Panc1 (cell line): Measurements from ENCODE around the gene SRC. TPM values are rescaled to one million over a fixed set of nuclear protein-coding genes. Genes with fewer than 3 reads are reported as not detected.

ENCODE experiments used
- ATAC-seq: fragments of 200-7000 bp; cut with Tn5 transposase; 2 replicates; pipeline ENCODE4 v1.9.1; 2020; ENCODE audit warnings: mild to moderate bottlenecking, moderate library complexity
- BruUV-seq: library from RNA; stranded (reverse); fragments of 400-500 nt; replicated peaks from 2 replicates; lab custom pipeline; 2021; lab: Mats Ljungman, UMichigan
- CTCF ChIA-PET: fragments of 300-600 bp; sonication (Branson Sonifier 250); formaldehyde crosslinking; loops from one replicate; lab custom pipeline; 2022; ENCODE audit warnings: antibody characterized with exemption; lab: Charles Lee
- POLR2A ChIA-PET: fragments of 300-600 bp; sonication (Branson Sonifier 250); formaldehyde crosslinking; loops from one replicate; lab custom pipeline; 2022; ENCODE audit warnings: antibody characterized with exemption; lab: Charles Lee
- DNase-seq: peaks from one replicate; pipeline ENCODE4 v3.0.0-alpha.2; 2010; ENCODE audit warnings: low read depth, low spot score
- H3K27ac ChIP-seq: 2 replicates; pipeline ENCODE4 v1.5.1; 2011; ENCODE audit warnings: mild to moderate bottlenecking, low read length, inconsistent platforms
- H3K27me3 ChIP-seq: fragments of 200-500 bp; sonication (Bioruptor generic); 2 replicates; pipeline ENCODE4 v1.6.0; 2014; ENCODE audit warnings: low read length, inconsistent platforms; ENCODE audit not compliant: control insufficient read depth, insufficient read depth
- H3K36me3 ChIP-seq: fragments of 200-500 bp; sonication (Bioruptor generic); 2 replicates; pipeline ENCODE4 v1.5.1; 2014; ENCODE audit warnings: inconsistent platforms, mild to moderate bottlenecking, low read length, moderate library complexity; ENCODE audit not compliant: control insufficient read depth, insufficient read depth
- H3K4me1 ChIP-seq: 2 replicates; pipeline ENCODE4 v1.5.1; 2011; ENCODE audit warnings: inconsistent platforms, mild to moderate bottlenecking, low read length, moderate library complexity; ENCODE audit not compliant: control insufficient read depth, insufficient read depth
- H3K4me3 ChIP-seq, 2 experiments: 2 replicates each; pipeline ENCODE4 v1.5.1; 2011 to 2012; ENCODE audit warnings: low read depth in 2 of 2, low read length in 2 of 2, mild to moderate bottlenecking in 2 of 2, inconsistent platforms in 1 of 2, moderate library complexity in 1 of 2
- H3K9me3 ChIP-seq: fragments of 200-500 bp; sonication (Bioruptor generic); 2 replicates; pipeline ENCODE4 v1.5.1; 2014; ENCODE audit warnings: low read depth, mild to moderate bottlenecking, inconsistent platforms, low read length, moderate library complexity; ENCODE audit not compliant: control insufficient read depth, insufficient read depth
- CTCF ChIP-seq: fragments of 450-650 bp; IDR thresholded peaks from 2 replicates; pipeline ENCODE4 v1.5.1; 2017; ENCODE audit warnings: mild to moderate bottlenecking
- POLR2AphosphoS5 ChIP-seq: IDR thresholded peaks from 2 replicates; pipeline ENCODE4 v1.6.1; 2012; ENCODE audit warnings: mild to moderate bottlenecking, low read depth, low read length, moderate library complexity
- SIN3A ChIP-seq: IDR thresholded peaks from 2 replicates; pipeline ENCODE4 v1.6.1; 2012; ENCODE audit warnings: low read depth, mild to moderate bottlenecking, low read length, moderate library complexity, borderline replicate concordance; ENCODE audit not compliant: insufficient read depth
- TCF7L2 ChIP-seq: IDR thresholded peaks from 2 replicates; pipeline ENCODE4 v1.6.1; 2011; ENCODE audit warnings: mild to moderate bottlenecking, low read depth, low read length, inconsistent platforms
- in situ Hi-C: cut with HindIII; loops from 2 replicates; pipeline ENCODE4 v1.10.0; 2016; ENCODE audit warnings: low sequenced_read_pairs, low pct_unique_long_range_greater_than_20kb
- intact Hi-C: fragments of 100-400 bp; cut with micrococcal nuclease; formaldehyde crosslinking; loops from one replicate; pipeline ENCODE4 v1.10.0; 2022; ENCODE audit not compliant: unreplicated experiment
- total RNA-seq: library from RNA; stranded (reverse); gene quantifications from one replicate; pipeline ENCODE4 v1.2.1, GENCODE V29; 2021; ENCODE audit not compliant: unreplicated experiment
- TF ChIP-seq, protein P1 (sequence below), 2 experiments: IDR thresholded peaks; 2 replicates each; pipeline ENCODE4 v1.6.1; 2011 to 2012; ENCODE audit warnings: low read depth in 2 of 2, control low read depth in 1 of 2, low read length in 1 of 2, mild to moderate bottlenecking in 1 of 2, moderate library complexity in 1 of 2; ENCODE audit not compliant: insufficient read depth in 1 of 2

Gene SRC
- total RNA-seq, 1 experiment from 2014 or later: 24.9 TPM

DNA sequence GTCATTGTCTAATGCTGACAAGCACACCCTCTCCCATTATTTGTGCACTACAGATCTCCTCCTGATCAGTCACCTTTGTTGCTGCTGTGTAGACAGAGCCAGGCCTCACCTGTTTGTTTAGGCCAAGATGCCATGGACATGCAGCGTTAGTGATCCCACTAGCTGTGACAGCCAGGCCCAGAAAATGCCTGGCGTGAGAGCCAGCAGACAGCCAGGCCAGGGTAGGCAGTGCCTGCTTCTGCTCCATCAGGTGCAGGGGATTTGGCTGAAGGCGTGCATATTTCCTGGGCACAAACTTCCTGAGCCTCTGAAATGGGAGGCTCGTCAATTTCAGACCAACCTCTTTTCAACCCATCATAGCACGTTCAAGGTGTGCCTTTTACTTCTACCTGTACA, 29.2 kb upstream of the SRC start:
- ChIA-PET CTCF (no interaction called here), POLR2A (no interaction called here)
- Histone ChIP-seq H3K4me3 (no peak overlapping the region), H3K4me1 (no peaks in the 10 kb centered on the region), H3K27ac (no peak overlapping the region), H3K9me3 (no peaks in the 10 kb centered on the region), H3K27me3 (no peaks in the 10 kb centered on the region), H3K36me3 (no peaks in the 10 kb centered on the region)
- ATAC-seq: no peak
- TF ChIP-seq TCF7L2: no peak
- TF ChIP-seq POLR2AphosphoS5: no peak
- TF ChIP-seq, protein P1, sequence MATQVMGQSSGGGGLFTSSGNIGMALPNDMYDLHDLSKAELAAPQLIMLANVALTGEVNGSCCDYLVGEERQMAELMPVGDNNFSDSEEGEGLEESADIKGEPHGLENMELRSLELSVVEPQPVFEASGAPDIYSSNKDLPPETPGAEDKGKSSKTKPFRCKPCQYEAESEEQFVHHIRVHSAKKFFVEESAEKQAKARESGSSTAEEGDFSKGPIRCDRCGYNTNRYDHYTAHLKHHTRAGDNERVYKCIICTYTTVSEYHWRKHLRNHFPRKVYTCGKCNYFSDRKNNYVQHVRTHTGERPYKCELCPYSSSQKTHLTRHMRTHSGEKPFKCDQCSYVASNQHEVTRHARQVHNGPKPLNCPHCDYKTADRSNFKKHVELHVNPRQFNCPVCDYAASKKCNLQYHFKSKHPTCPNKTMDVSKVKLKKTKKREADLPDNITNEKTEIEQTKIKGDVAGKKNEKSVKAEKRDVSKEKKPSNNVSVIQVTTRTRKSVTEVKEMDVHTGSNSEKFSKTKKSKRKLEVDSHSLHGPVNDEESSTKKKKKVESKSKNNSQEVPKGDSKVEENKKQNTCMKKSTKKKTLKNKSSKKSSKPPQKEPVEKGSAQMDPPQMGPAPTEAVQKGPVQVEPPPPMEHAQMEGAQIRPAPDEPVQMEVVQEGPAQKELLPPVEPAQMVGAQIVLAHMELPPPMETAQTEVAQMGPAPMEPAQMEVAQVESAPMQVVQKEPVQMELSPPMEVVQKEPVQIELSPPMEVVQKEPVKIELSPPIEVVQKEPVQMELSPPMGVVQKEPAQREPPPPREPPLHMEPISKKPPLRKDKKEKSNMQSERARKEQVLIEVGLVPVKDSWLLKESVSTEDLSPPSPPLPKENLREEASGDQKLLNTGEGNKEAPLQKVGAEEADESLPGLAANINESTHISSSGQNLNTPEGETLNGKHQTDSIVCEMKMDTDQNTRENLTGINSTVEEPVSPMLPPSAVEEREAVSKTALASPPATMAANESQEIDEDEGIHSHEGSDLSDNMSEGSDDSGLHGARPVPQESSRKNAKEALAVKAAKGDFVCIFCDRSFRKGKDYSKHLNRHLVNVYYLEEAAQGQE (IDR thresholded peaks at IDR 0.05; ENCODE audit: insufficient read depth in 1 of 2, low read depth in 2 of 2, low read length in 1 of 2): no peak
- DNase-seq: no peak
- in situ Hi-C loops (no loop called here), intact Hi-C loops (no loop called here)
- BruUV-seq: TSS peak; percentile 81

DNA sequence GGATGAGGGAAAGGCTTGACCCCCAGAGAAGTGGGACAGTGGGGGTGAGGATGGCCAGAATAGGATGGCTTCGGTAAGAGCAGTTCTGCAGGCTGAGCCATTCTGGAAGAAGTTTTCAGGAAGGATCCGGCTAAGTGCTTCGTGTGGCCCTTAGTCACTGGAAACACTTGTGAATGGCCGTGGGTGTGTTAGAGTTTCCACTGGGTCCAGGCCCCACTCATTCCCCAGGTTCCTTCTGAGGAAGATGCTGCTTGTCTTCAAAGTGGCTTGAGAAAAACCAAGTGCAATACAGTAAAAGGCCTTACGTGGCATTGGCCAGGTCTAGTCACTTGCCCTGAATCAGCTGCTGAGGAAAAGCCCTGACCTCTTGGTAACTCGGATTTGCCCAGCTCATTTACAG, 28.6 kb upstream of the SRC start:
- POLR2A ChIA-PET: no interaction called here
- no peaks in the 10 kb centered on the region for H3K4me1 ChIP-seq
- no peak overlapping the region for H3K27ac ChIP-seq
- no peak overlapping the region for H3K4me3 ChIP-seq
- intact Hi-C loops: no loop called here
- no peak for TF ChIP-seq POLR2AphosphoS5
- TF ChIP-seq, protein P1 (IDR thresholded peaks at IDR 0.05; ENCODE audit: insufficient read depth in 1 of 2, low read depth in 2 of 2, low read length in 1 of 2): no peak
- no peak for TF ChIP-seq CTCF
- TF ChIP-seq SIN3A: no peak
- no peak for TF ChIP-seq TCF7L2
- no peak for DNase-seq
- H3K9me3 ChIP-seq: no peaks in the 10 kb centered on the region
- no TSS peak for BruUV-seq
- CTCF ChIA-PET: no interaction called here
- no peak for ATAC-seq
- H3K27me3 ChIP-seq: no peaks in the 10 kb centered on the region
- in situ Hi-C loops: no loop called here
- H3K36me3 ChIP-seq: no peaks in the 10 kb centered on the region
